HEK293 (cell line): ENCODE measurements around the gene HS6ST3.

Source experiments
- CTCF ChIA-PET: fragments of 350-600 bp; formaldehyde crosslinking; extraction: SDS; loops from one replicate; lab custom pipeline; 2021; ENCODE audit warnings: antibody characterized with exemption; lab: Yijun Ruan, JAX
- POLR2A ChIA-PET: fragments of 300-600 bp; formaldehyde crosslinking; extraction: SDS; loops from one replicate; lab custom pipeline; 2020; ENCODE audit warnings: antibody characterized with exemption, inconsistent platforms; lab: Yijun Ruan, JAX
- H3K27ac ChIP-seq: fragments of 200-500 bp; sonication (Bioruptor generic); 2 replicates; pipeline ENCODE4 v1.5.1; 2014; ENCODE audit warnings: low read depth, low read length, control low read depth, inconsistent platforms; ENCODE audit errors: extremely low read depth
- H3K36me3 ChIP-seq, 2 experiments: fragments of 200-500 bp in 1 of 2; sonication (Bioruptor generic) in 1 of 2; 1 replicate in 1 of 2; 2 replicates in 1 of 2; pipeline ENCODE4 v1.5.1; 2014 to 2017; ENCODE audit warnings: inconsistent platforms in 2 of 2, low read length in 2 of 2; ENCODE audit not compliant: control insufficient read depth in 2 of 2, insufficient read depth in 1 of 2
- H3K4me1 ChIP-seq: fragments of 200-500 bp; sonication (Bioruptor generic); 2 replicates; pipeline ENCODE4 v1.5.1; 2014; ENCODE audit warnings: mild to moderate bottlenecking, low read length, inconsistent platforms; ENCODE audit not compliant: control insufficient read depth, insufficient read depth
- H3K4me3 ChIP-seq: 2 replicates; pipeline ENCODE4 v1.5.1; 2011; ENCODE audit warnings: low read depth, mild to moderate bottlenecking, control low read depth, low read length, moderate library complexity
- H3K9me3 ChIP-seq: fragments of 200-500 bp; sonication (Bioruptor generic); 2 replicates; pipeline ENCODE4 v1.5.1; 2014; ENCODE audit warnings: low read depth, low read length, inconsistent platforms; ENCODE audit not compliant: control insufficient read depth, insufficient read depth
- BCL11B ChIP-seq: fragments of 450-650 bp; formaldehyde crosslinking; IDR thresholded peaks from 2 replicates; pipeline ENCODE4 v1.5.1; 2016; ENCODE audit warnings: low read depth, missing biosample characterization, missing genetic modification characterization
- GLI4 ChIP-seq: fragments of 450-650 bp; formaldehyde crosslinking; IDR thresholded peaks from 2 replicates; pipeline ENCODE4 v1.5.1; 2016; ENCODE audit warnings: missing biosample characterization, missing genetic modification characterization
- YY1 ChIP-seq: fragments of 450-650 bp; formaldehyde crosslinking; IDR thresholded peaks from 2 replicates; pipeline ENCODE4 v1.5.1; 2018; ENCODE audit warnings: missing biosample characterization, missing genetic modification characterization
- ZFP69B ChIP-seq: fragments of 450-650 bp; formaldehyde crosslinking; IDR thresholded peaks from 2 replicates; pipeline ENCODE4 v1.5.1; 2016; ENCODE audit warnings: missing biosample characterization, missing genetic modification characterization
- ZNF114 ChIP-seq: fragments of 450-650 bp; formaldehyde crosslinking; IDR thresholded peaks from 2 replicates; pipeline ENCODE4 v1.5.0; 2017; ENCODE audit warnings: missing biosample characterization, missing genetic modification characterization
- ZNF2 ChIP-seq: fragments of 450-650 bp; formaldehyde crosslinking; IDR thresholded peaks from 2 replicates; pipeline ENCODE4 v1.5.1; 2016; ENCODE audit warnings: missing biosample characterization, missing genetic modification characterization
- ZNF202 ChIP-seq: fragments of 450-650 bp; formaldehyde crosslinking; IDR thresholded peaks from 2 replicates; pipeline ENCODE4 v1.5.1; 2016; ENCODE audit warnings: missing biosample characterization, missing genetic modification characterization, borderline replicate concordance
- ZNF324 ChIP-seq: fragments of 450-650 bp; formaldehyde crosslinking; IDR thresholded peaks from 2 replicates; pipeline ENCODE4 v1.5.1; 2016; ENCODE audit warnings: missing biosample characterization, missing genetic modification characterization
- ZNF416 ChIP-seq: fragments of 450-650 bp; formaldehyde crosslinking; IDR thresholded peaks from 2 replicates; pipeline ENCODE4 v1.5.1; 2016; ENCODE audit warnings: missing biosample characterization, missing genetic modification characterization
- ZNF585B ChIP-seq: fragments of 450-650 bp; formaldehyde crosslinking; IDR thresholded peaks from 2 replicates; pipeline ENCODE4 v1.5.1; 2016; ENCODE audit warnings: missing biosample characterization, missing genetic modification characterization
- ZNF660 ChIP-seq: fragments of 450-650 bp; IDR thresholded peaks from 2 replicates; pipeline ENCODE4 v1.5.1; 2018; ENCODE audit warnings: missing biosample characterization, mild to moderate bottlenecking, missing genetic modification characterization
- ZNF747 ChIP-seq: fragments of 450-650 bp; formaldehyde crosslinking; IDR thresholded peaks from 2 replicates; pipeline ENCODE4 v1.5.1; 2016; ENCODE audit warnings: missing biosample characterization, missing genetic modification characterization
- ZNF76 ChIP-seq: fragments of 450-650 bp; formaldehyde crosslinking; IDR thresholded peaks from 2 replicates; pipeline ENCODE4; 2016; ENCODE audit warnings: low read depth, missing biosample characterization, missing genetic modification characterization, borderline replicate concordance
- ZNF776 ChIP-seq: fragments of 450-650 bp; formaldehyde crosslinking; IDR thresholded peaks from 2 replicates; pipeline ENCODE4 v1.5.0; 2017; ENCODE audit warnings: missing biosample characterization, missing genetic modification characterization, borderline replicate concordance
- ZNF791 ChIP-seq: fragments of 450-650 bp; formaldehyde crosslinking; IDR thresholded peaks from 2 replicates; pipeline ENCODE4 v1.5.1; 2016; ENCODE audit warnings: missing biosample characterization, missing genetic modification characterization
- ZNF837 ChIP-seq: fragments of 450-650 bp; formaldehyde crosslinking; IDR thresholded peaks from 2 replicates; pipeline ENCODE4 v1.5.1; 2016; ENCODE audit warnings: missing biosample characterization, missing genetic modification characterization
- TF ChIP-seq, protein P1 (sequence below): IDR thresholded peaks from 2 replicates; pipeline ENCODE4 v1.6.1; 2011; ENCODE audit warnings: mild to moderate bottlenecking, low read depth, low read length, borderline replicate concordance
- TF ChIP-seq, protein P2 (sequence below): fragments of 450-650 bp; formaldehyde crosslinking; IDR thresholded peaks from 2 replicates; pipeline ENCODE4 v1.5.1; 2016; ENCODE audit warnings: missing biosample characterization, missing genetic modification characterization
- TF ChIP-seq, protein P3 (sequence below): sonication (generic); formaldehyde crosslinking; IDR thresholded peaks from 2 replicates; pipeline ENCODE4 v1.8.1; 2022; ENCODE audit warnings: mild to moderate bottlenecking, moderate library complexity, missing genetic modification reagents
- TF ChIP-seq, protein P4 (sequence below): fragments of 450-650 bp; formaldehyde crosslinking; IDR thresholded peaks from 2 replicates; pipeline ENCODE4 v1.5.1; 2016; ENCODE audit warnings: missing biosample characterization, missing genetic modification characterization
- TF ChIP-seq, protein P5 (sequence below): fragments of 450-650 bp; formaldehyde crosslinking; IDR thresholded peaks from 2 replicates; pipeline ENCODE4 v1.5.1; 2016; ENCODE audit warnings: missing biosample characterization, missing genetic modification characterization
- TF ChIP-seq, protein P6 (sequence below): fragments of 450-650 bp; formaldehyde crosslinking; IDR thresholded peaks from 2 replicates; pipeline ENCODE4 v1.5.1; 2016; ENCODE audit warnings: missing biosample characterization, missing genetic modification characterization
- TF ChIP-seq, protein P7 (sequence below): fragments of 450-650 bp; formaldehyde crosslinking; conservative IDR thresholded peaks from 2 replicates; pipeline ENCODE4 v1.5.1; 2016; ENCODE audit warnings: low read depth, missing biosample characterization, missing genetic modification characterization

HS6ST3 gene

DNA sequence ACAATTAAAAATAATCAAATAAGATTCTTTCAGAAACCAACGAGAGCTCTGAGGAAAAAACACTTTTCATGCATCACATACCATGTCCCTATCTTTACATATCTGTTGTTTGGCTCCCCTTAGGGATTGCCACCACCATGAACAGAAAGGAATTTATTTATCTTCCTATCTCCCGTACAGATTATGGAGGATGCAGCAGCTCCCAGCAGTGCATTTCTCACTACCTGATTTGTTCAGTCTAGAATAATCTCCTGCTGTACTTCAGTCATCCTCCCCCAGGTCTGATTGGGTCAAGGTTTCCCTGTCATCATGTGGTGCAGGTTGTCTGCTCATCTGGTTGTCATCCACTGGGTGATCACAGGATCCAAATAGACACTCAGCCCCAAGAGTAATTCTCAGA lies 453.1 kb downstream of the HS6ST3 start:
- H3K27ac ChIP-seq = no peak overlapping the region
- CTCF ChIA-PET = no interaction called here
- no peaks in the 10 kb centered on the region for H3K36me3 ChIP-seq
- no peak overlapping the region for H3K4me3 ChIP-seq
- TF ChIP-seq, protein P1, sequence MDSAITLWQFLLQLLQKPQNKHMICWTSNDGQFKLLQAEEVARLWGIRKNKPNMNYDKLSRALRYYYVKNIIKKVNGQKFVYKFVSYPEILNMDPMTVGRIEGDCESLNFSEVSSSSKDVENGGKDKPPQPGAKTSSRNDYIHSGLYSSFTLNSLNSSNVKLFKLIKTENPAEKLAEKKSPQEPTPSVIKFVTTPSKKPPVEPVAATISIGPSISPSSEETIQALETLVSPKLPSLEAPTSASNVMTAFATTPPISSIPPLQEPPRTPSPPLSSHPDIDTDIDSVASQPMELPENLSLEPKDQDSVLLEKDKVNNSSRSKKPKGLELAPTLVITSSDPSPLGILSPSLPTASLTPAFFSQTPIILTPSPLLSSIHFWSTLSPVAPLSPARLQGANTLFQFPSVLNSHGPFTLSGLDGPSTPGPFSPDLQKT = no peak
- TF ChIP-seq BCL11B (tag by site-specific recombination) (no peak), ZNF114 (tag by site-specific recombination) (no peak), ZNF660 (tag by site-specific recombination) (no peak), ZNF2 (tag by site-specific recombination) (no peak), ZNF324 (tag by site-specific recombination) (no peak), ZNF776 (no peak), YY1 (tag by site-specific recombination) (no peak), ZNF202 (tag by site-specific recombination) (no peak), ZNF837 (tag by site-specific recombination) (no peak), ZNF791 (tag by site-specific recombination) (no peak)
- TF ChIP-seq, protein P2, sequence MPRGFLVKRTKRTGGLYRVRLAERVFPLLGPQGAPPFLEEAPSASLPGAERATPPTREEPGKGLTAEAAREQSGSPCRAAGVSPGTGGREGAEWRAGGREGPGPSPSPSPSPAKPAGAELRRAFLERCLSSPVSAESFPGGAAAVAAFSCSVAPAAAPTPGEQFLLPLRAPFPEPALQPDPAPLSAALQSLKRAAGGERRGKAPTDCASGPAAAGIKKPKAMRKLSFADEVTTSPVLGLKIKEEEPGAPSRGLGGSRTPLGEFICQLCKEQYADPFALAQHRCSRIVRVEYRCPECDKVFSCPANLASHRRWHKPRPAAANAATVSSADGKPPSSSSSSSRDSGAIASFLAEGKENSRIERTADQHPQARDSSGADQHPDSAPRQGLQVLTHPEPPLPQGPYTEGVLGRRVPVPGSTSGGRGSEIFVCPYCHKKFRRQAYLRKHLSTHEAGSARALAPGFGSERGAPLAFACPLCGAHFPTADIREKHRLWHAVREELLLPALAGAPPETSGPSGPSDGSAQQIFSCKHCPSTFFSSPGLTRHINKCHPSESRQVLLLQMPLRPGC (tag by site-specific recombination) = no peak
- TF ChIP-seq, protein P3, sequence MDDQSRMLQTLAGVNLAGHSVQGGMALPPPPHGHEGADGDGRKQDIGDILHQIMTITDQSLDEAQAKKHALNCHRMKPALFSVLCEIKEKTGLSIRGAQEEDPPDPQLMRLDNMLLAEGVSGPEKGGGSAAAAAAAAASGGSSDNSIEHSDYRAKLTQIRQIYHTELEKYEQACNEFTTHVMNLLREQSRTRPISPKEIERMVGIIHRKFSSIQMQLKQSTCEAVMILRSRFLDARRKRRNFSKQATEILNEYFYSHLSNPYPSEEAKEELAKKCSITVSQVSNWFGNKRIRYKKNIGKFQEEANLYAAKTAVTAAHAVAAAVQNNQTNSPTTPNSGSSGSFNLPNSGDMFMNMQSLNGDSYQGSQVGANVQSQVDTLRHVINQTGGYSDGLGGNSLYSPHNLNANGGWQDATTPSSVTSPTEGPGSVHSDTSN (CRISPR knock-in tag) = no peak
- TF ChIP-seq, protein P4, sequence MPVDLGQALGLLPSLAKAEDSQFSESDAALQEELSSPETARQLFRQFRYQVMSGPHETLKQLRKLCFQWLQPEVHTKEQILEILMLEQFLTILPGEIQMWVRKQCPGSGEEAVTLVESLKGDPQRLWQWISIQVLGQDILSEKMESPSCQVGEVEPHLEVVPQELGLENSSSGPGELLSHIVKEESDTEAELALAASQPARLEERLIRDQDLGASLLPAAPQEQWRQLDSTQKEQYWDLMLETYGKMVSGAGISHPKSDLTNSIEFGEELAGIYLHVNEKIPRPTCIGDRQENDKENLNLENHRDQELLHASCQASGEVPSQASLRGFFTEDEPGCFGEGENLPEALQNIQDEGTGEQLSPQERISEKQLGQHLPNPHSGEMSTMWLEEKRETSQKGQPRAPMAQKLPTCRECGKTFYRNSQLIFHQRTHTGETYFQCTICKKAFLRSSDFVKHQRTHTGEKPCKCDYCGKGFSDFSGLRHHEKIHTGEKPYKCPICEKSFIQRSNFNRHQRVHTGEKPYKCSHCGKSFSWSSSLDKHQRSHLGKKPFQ (tag by site-specific recombination) = no peak
- POLR2A ChIA-PET = no interaction called here
- peaks cover 2% of the 10 kb centered on the region; the same call in 1 of the 2 replicates for H3K4me1 ChIP-seq
- H3K9me3 ChIP-seq = no peaks in the 10 kb centered on the region

DNA sequence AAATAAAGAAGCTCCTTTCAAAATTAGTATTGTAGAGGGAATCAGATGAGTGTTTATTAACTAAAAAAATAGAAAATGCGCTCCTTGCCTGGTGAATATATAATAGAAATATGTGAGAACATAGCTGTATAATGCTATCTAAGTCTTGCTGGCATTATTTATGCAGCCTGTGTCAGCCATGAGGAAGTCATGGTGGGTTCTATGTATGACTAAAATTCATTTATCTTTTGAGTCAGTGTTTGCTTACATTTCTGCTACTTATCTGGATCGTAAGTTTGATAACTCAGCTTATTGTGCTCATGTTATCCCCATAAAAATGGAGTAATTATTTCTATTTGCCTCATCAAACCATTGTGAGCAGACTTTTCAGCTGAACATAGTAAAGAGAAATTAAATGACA lies 455.1 kb downstream of the HS6ST3 start:
- peaks cover 2% of the 10 kb centered on the region; the same call in 1 of the 2 replicates for H3K4me1 ChIP-seq
- ChIA-PET CTCF (no interaction called here), POLR2A (interaction anchor here (0.6 kb wide), 1 partner anchor 549 kb away, joined by 3 read pairs; no protein-coding TSS in a partner anchor)
- H3K4me3 ChIP-seq = no peak overlapping the region
- H3K9me3 ChIP-seq = no peaks in the 10 kb centered on the region
- no peak overlapping the region for H3K27ac ChIP-seq
- no peaks in the 10 kb centered on the region for H3K36me3 ChIP-seq
- no peak for TF ChIP-seq ZNF416
- no peak for TF ChIP-seq ZNF76 (tag by site-specific recombination)
- TF ChIP-seq, protein P5, sequence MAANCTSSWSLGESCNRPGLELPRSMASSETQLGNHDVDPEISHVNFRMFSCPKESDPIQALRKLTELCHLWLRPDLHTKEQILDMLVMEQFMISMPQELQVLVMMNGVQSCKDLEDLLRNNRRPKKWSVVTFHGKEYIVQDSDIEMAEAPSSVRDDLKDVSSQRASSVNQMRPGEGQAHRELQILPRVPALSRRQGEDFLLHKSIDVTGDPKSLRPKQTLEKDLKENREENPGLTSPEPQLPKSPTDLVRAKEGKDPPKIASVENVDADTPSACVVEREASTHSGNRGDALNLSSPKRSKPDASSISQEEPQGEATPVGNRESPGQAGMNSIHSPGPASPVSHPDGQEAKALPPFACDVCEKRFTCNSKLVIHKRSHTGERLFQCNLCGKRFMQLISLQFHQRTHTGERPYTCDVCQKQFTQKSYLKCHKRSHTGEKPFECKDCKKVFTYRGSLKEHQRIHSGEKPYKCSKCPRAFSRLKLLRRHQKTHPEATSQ = no peak
- no peak for TF ChIP-seq ZNF747
- TF ChIP-seq, protein P6, sequence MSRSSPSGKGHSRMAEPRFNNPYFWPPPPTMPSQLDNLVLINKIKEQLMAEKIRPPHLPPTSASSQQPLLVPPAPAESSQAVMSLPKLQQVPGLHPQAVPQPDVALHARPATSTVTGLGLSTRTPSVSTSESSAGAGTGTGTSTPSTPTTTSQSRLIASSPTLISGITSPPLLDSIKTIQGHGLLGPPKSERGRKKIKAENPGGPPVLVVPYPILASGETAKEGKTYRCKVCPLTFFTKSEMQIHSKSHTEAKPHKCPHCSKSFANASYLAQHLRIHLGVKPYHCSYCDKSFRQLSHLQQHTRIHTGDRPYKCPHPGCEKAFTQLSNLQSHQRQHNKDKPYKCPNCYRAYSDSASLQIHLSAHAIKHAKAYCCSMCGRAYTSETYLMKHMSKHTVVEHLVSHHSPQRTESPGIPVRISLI (tag by site-specific recombination) = no peak
- TF ChIP-seq, protein P7, sequence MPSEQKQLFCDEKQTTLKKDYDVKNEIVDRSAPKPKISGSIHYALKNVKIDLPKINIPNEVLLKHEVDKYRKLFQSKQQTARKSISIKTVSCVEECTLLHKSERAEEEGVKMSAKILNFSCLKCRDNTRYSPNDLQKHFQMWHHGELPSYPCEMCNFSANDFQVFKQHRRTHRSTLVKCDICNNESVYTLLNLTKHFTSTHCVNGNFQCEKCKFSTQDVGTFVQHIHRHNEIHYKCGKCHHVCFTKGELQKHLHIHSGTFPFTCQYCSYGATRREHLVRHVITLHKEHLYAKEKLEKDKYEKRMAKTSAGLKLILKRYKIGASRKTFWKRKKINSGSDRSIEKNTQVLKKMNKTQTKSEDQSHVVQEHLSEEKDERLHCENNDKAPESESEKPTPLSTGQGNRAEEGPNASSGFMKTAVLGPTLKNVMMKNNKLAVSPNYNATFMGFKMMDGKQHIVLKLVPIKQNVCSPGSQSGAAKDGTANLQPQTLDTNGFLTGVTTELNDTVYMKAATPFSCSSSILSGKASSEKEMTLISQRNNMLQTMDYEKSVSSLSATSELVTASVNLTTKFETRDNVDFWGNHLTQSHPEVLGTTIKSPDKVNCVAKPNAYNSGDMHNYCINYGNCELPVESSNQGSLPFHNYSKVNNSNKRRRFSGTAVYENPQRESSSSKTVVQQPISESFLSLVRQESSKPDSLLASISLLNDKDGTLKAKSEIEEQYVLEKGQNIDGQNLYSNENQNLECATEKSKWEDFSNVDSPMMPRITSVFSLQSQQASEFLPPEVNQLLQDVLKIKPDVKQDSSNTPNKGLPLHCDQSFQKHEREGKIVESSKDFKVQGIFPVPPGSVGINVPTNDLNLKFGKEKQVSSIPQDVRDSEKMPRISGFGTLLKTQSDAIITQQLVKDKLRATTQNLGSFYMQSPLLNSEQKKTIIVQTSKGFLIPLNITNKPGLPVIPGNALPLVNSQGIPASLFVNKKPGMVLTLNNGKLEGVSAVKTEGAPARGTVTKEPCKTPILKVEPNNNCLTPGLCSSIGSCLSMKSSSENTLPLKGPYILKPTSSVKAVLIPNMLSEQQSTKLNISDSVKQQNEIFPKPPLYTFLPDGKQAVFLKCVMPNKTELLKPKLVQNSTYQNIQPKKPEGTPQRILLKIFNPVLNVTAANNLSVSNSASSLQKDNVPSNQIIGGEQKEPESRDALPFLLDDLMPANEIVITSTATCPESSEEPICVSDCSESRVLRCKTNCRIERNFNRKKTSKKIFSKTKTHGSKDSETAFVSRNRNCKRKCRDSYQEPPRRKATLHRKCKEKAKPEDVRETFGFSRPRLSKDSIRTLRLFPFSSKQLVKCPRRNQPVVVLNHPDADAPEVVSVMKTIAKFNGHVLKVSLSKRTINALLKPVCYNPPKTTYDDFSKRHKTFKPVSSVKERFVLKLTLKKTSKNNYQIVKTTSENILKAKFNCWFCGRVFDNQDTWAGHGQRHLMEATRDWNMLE (tag by site-specific recombination) = no peak
- no peak for TF ChIP-seq ZNF585B (tag by site-specific recombination)
- no peak for TF ChIP-seq YY1 (tag by site-specific recombination)
- no peak for TF ChIP-seq GLI4 (tag by site-specific recombination)
- TF ChIP-seq ZFP69B = no peak
